SU-DHL-6 (cell line): ENCODE measurements around the gene FAM168B.

Experiments used
- H2AFZ ChIP-seq: fragments of 200-600 bp; sonication (generic); 2 replicates; pipeline ENCODE4 v1.6.1; 2014; ENCODE audit warnings: low read depth, mild to moderate bottlenecking, moderate library complexity, mixed read lengths, antibody characterized with exemption, low read length; ENCODE audit not compliant: severe bottlenecking
- H3F3A ChIP-seq: fragments of 200-600 bp; shearing (Covaris generic); 2 replicates; pipeline ENCODE4 v1.6.0; 2016; ENCODE audit warnings: antibody characterized with exemption, mild to moderate bottlenecking; ENCODE audit not compliant: insufficient read depth
- H3K27ac ChIP-seq: fragments of 200-600 bp; sonication (generic); 2 replicates; pipeline ENCODE4 v1.5.1; 2016; ENCODE audit warnings: low read depth, mild to moderate bottlenecking, low read length, moderate library complexity, mixed read lengths
- H3K27me3 ChIP-seq: fragments of 200-600 bp; sonication (generic), shearing (Covaris generic); 2 replicates; pipeline ENCODE4 v1.6.0; 2014; ENCODE audit warnings: mild to moderate bottlenecking, low read length
- H3K36me3 ChIP-seq: fragments of 200-600 bp; sonication (generic); 2 replicates; pipeline ENCODE4 v1.6.1; 2014; ENCODE audit warnings: mild to moderate bottlenecking, low read length, mixed read lengths
- H3K4me2 ChIP-seq: fragments of 300-600, 200-600 bp; shearing (Covaris generic), sonication (generic); 2 replicates; pipeline ENCODE4 v1.6.0; 2014; ENCODE audit warnings: low read length, low read depth, mild to moderate bottlenecking; ENCODE audit not compliant: poor library complexity, severe bottlenecking
- H3K4me3 ChIP-seq: fragments of 200-600 bp; sonication (generic); 2 replicates; pipeline ENCODE4 v1.5.1; 2014; ENCODE audit warnings: antibody characterized with exemption, low read length, mild to moderate bottlenecking, mixed read lengths; ENCODE audit not compliant: insufficient read depth, poor library complexity, severe bottlenecking
- H3K79me2 ChIP-seq: fragments of 200-600 bp; sonication (generic); 2 replicates; pipeline ENCODE4 v1.6.1; 2014; ENCODE audit warnings: mild to moderate bottlenecking, low read length, moderate library complexity; ENCODE audit not compliant: insufficient read depth
- H3K9ac ChIP-seq: fragments of 200-600 bp; sonication (generic); 2 replicates; pipeline ENCODE4 v1.7.0; 2014; ENCODE audit warnings: mild to moderate bottlenecking, low read length
- H3K9me2 ChIP-seq: fragments of 200-600 bp; sonication (generic); replicated peaks from 2 replicates; pipeline ENCODE4 v1.6.1; 2014; ENCODE audit warnings: low read length; ENCODE audit not compliant: insufficient read depth
- H3K9me3 ChIP-seq: fragments of 200-600 bp; sonication (generic); 2 replicates; pipeline ENCODE4 v1.6.1; 2014; ENCODE audit warnings: low read length, mixed read lengths; ENCODE audit not compliant: insufficient read depth
- H4K20me1 ChIP-seq: fragments of 200-600 bp; sonication (generic); 2 replicates; pipeline ENCODE4 v1.6.1; 2014; ENCODE audit warnings: low read depth, mild to moderate bottlenecking, antibody characterized with exemption, low read length, moderate library complexity, mixed read lengths
- CTCF ChIP-seq: fragments of 200-600 bp; sonication (generic); IDR thresholded peaks from one replicate; pipeline ENCODE4 v1.5.1; 2017; ENCODE audit warnings: antibody characterized with exemption, mild to moderate bottlenecking, low read length, moderate library complexity; ENCODE audit not compliant: insufficient read depth, poor library complexity, severe bottlenecking
- EZH2phosphoT487 ChIP-seq: fragments of 200-600 bp; sonication (generic), shearing (Covaris generic); conservative IDR thresholded peaks from 2 replicates; pipeline ENCODE4 v1.6.1; 2018; ENCODE audit warnings: mild to moderate bottlenecking, antibody characterized with exemption, low read length, moderate library complexity, mixed read lengths

The FAM168B gene

GRCh38 chr2:131123192-131123591, 29.9 kb upstream of the FAM168B start:
- H4K20me1 ChIP-seq, result no peaks in the 10 kb centered on the region
- H2AFZ ChIP-seq, result no peak overlapping the region
- H3K27ac ChIP-seq, result no peak overlapping the region
- no peak overlapping the region for H3K4me3 ChIP-seq
- no peak overlapping the region for H3K9ac ChIP-seq
- peaks cover 24% of the 10 kb centered on the region for H3K79me2 ChIP-seq
- no peaks in the 10 kb centered on the region for H3F3A ChIP-seq
- H3K9me2 ChIP-seq, result no peaks in the 10 kb centered on the region
- no peak overlapping the region for H3K4me2 ChIP-seq
- H3K36me3 ChIP-seq, result peaks cover 4% of the 10 kb centered on the region; the same call in 1 of the 2 replicates
- TF ChIP-seq CTCF (no peak), EZH2phosphoT487 (no peak)
- H3K27me3 ChIP-seq, result no peaks in the 10 kb centered on the region
- no peaks in the 10 kb centered on the region for H3K9me3 ChIP-seq

GRCh38 chr2:131122496-131122895, 29.2 kb upstream of the FAM168B start:
- Histone ChIP-seq H3K79me2 (peaks cover 31% of the 10 kb centered on the region), H3K27me3 (no peaks in the 10 kb centered on the region), H3K9ac (no peak overlapping the region), H3K9me3 (no peaks in the 10 kb centered on the region), H3K36me3 (peaks cover 4% of the 10 kb centered on the region; the same call in 1 of the 2 replicates), H3F3A (no peaks in the 10 kb centered on the region), H3K4me2 (no peak overlapping the region), H4K20me1 (no peaks in the 10 kb centered on the region), H3K9me2 (no peaks in the 10 kb centered on the region), H2AFZ (no peak overlapping the region), H3K27ac (no peak overlapping the region), H3K4me3 (no peak overlapping the region)
- TF ChIP-seq CTCF (no peak), EZH2phosphoT487 (no peak)

GRCh38 chr2:131121464-131121863, 28.2 kb upstream of the FAM168B start:
- no peaks in the 10 kb centered on the region for H3K27me3 ChIP-seq
- peaks cover 41% of the 10 kb centered on the region for H3K79me2 ChIP-seq
- no peak for TF ChIP-seq EZH2phosphoT487
- TF ChIP-seq CTCF, result no peak
- no peaks in the 10 kb centered on the region for H3K9me3 ChIP-seq
- H3K36me3 ChIP-seq, result no peaks in the 10 kb centered on the region; the same call in 1 of the 2 replicates
- no peaks in the 10 kb centered on the region for H3F3A ChIP-seq
- no peak overlapping the region for H3K4me2 ChIP-seq
- H2AFZ ChIP-seq, result no peak overlapping the region
- no peak overlapping the region for H3K4me3 ChIP-seq
- H3K9ac ChIP-seq, result no peak overlapping the region
- H4K20me1 ChIP-seq, result no peaks in the 10 kb centered on the region
- H3K27ac ChIP-seq, result no peak overlapping the region
- H3K9me2 ChIP-seq, result no peaks in the 10 kb centered on the region
